H1 (cell line): ENCODE results near the gene RELL1. TPM values are rescaled to one million over a fixed set of nuclear protein-coding genes. Genes with fewer than 3 reads are reported as not detected.

Experiments used
- CTCF ChIA-PET: fragments of 300-600 bp; sonication (Branson Sonifier 250); formaldehyde crosslinking; loops from one replicate; lab custom pipeline; 2021; ENCODE audit not compliant: partially characterized antibody; lab: Charles Lee
- POLR2A ChIA-PET: fragments of 300-600 bp; sonication (Branson Sonifier 250); formaldehyde crosslinking; loops from one replicate; lab custom pipeline; 2021; ENCODE audit warnings: inconsistent platforms; ENCODE audit not compliant: partially characterized antibody; lab: Charles Lee
- DNase-seq, 2 experiments: peaks; one replicate each; pipeline versions ENCODE4 v3.0.0 to v3.0.0-alpha.2; 2010 to 2022; ENCODE audit warnings: low spot score in 2 of 2, low read depth in 1 of 2, mixed read lengths in 1 of 2
- FAIRE-seq: peaks from 2 replicates; lab custom pipeline; 2011; peaks lifted over from hg19 to GRCh38; lab: Jason Lieb, UNC
- H2AFZ ChIP-seq: 2 replicates; pipeline ENCODE4 v1.8.1; 2012; ENCODE audit warnings: low read length, inconsistent platforms
- H2AK5ac ChIP-seq: 2 replicates; pipeline ENCODE4 v1.6.1; 2013; ENCODE audit warnings: low read depth, low read length
- H2BK120ac ChIP-seq: replicated peaks from 2 replicates; pipeline ENCODE3; 2013; ENCODE audit warnings: low read depth, low read length, inconsistent platforms
- H2BK12ac ChIP-seq: 2 replicates; pipeline ENCODE4 v1.6.1; 2013; ENCODE audit warnings: low read depth, low read length
- H2BK15ac ChIP-seq: 2 replicates; pipeline ENCODE4 v1.6.1; 2013; ENCODE audit warnings: low read length
- H2BK20ac ChIP-seq: 2 replicates; pipeline ENCODE4 v1.6.1; 2013; ENCODE audit warnings: low read length
- H2BK5ac ChIP-seq: 2 replicates; pipeline ENCODE4 v1.6.1; 2013; ENCODE audit warnings: low read depth, low read length
- H3K14ac ChIP-seq: 2 replicates; pipeline ENCODE4 v1.6.1; 2013; ENCODE audit warnings: inconsistent platforms; ENCODE audit not compliant: insufficient read length
- H3K18ac ChIP-seq: 2 replicates; pipeline ENCODE4 v1.6.1; 2013; ENCODE audit warnings: low read length; ENCODE audit errors: extremely low read depth
- H3K23ac ChIP-seq: 2 replicates; pipeline ENCODE4 v1.6.1; 2013; ENCODE audit warnings: inconsistent platforms; ENCODE audit not compliant: insufficient read length
- H3K23me2 ChIP-seq: 2 replicates; pipeline ENCODE4 v1.6.1; 2013; ENCODE audit warnings: low read depth, low read length
- H3K27ac ChIP-seq: 2 replicates; pipeline ENCODE4 v1.6.1; 2011; ENCODE audit warnings: low read depth, low read length, inconsistent platforms
- H3K27me3 ChIP-seq, 4 experiments: replicated peaks in 1 of 4; 1 replicate in 1 of 4; 2 replicates in 3 of 4; pipeline versions ENCODE4 v1.6.1 to v1.8.1; 2011 to 2013; ENCODE audit warnings: low read length in 3 of 4, mild to moderate bottlenecking in 3 of 4, inconsistent platforms in 2 of 4, mixed read lengths in 2 of 4, moderate library complexity in 1 of 4; ENCODE audit not compliant: control insufficient read depth in 3 of 4, insufficient read depth in 3 of 4; ENCODE audit errors: extremely low read depth in 1 of 4
- H3K36me3 ChIP-seq, 4 experiments: 2 replicates each; pipeline versions ENCODE4 v1.6.1 to v1.8.1; 2011 to 2013; ENCODE audit warnings: mild to moderate bottlenecking in 4 of 4, low read length in 3 of 4, moderate library complexity in 2 of 4, control low read depth in 1 of 4, inconsistent platforms in 1 of 4; ENCODE audit not compliant: insufficient read depth in 4 of 4, control insufficient read depth in 2 of 4
- H3K4ac ChIP-seq: replicated peaks from 2 replicates; pipeline ENCODE3; 2013; ENCODE audit warnings: low read length, low read depth, mixed read lengths, inconsistent platforms; ENCODE audit not compliant: insufficient read length
- H3K4me1 ChIP-seq, 4 experiments: replicated peaks in 1 of 4; 1 replicate in 1 of 4; 2 replicates in 3 of 4; pipeline versions ENCODE4 v1.6.1 to v1.8.1; 2011 to 2013; ENCODE audit warnings: low read length in 3 of 4, inconsistent platforms in 2 of 4, mixed read lengths in 1 of 4; ENCODE audit not compliant: insufficient read depth in 4 of 4, control insufficient read depth in 3 of 4
- H3K4me2 ChIP-seq, 2 experiments: 2 replicates each; pipeline versions ENCODE4 v1.6.1 to v1.8.1; 2011 to 2013; ENCODE audit warnings: low read depth in 2 of 2, low read length in 2 of 2, control low read depth in 1 of 2, inconsistent platforms in 1 of 2, mild to moderate bottlenecking in 1 of 2; ENCODE audit not compliant: insufficient read depth in 1 of 2
- H3K4me3 ChIP-seq, 4 experiments: fragments of 200-600, 300-600 bp in 1 of 4; sonication (generic), shearing (Covaris generic), sonication (Bioruptor Twin) in 1 of 4; 2 replicates each; pipeline versions ENCODE4 v1.5.1 to v1.8.1; 2011 to 2016; ENCODE audit warnings: low read length in 4 of 4, low read depth in 3 of 4, control low read depth in 2 of 4, inconsistent platforms in 2 of 4, mild to moderate bottlenecking in 2 of 4, mixed read lengths in 1 of 4, moderate library complexity in 1 of 4; ENCODE audit not compliant: insufficient read depth in 2 of 4; ENCODE audit errors: extremely low read depth in 1 of 4
- H3K56ac ChIP-seq: replicated peaks from 2 replicates; pipeline ENCODE3; 2013; ENCODE audit warnings: low read depth, mild to moderate bottlenecking, mixed read lengths, low read length, inconsistent platforms; ENCODE audit not compliant: insufficient read length
- H3K79me1 ChIP-seq: 2 replicates; pipeline ENCODE4 v1.6.1; 2013; ENCODE audit warnings: low read depth, low read length, control low read depth
- H3K79me2 ChIP-seq, 2 experiments: 2 replicates each; pipeline versions ENCODE4 v1.6.1 to v1.8.1; 2012 to 2013; ENCODE audit warnings: low read length in 2 of 2, mild to moderate bottlenecking in 2 of 2, inconsistent platforms in 1 of 2; ENCODE audit not compliant: insufficient read depth in 2 of 2, control insufficient read depth in 1 of 2
- H3K9ac ChIP-seq, 4 experiments: replicated peaks in 1 of 4; 1 replicate in 1 of 4; 2 replicates in 3 of 4; pipeline versions ENCODE4 v1.6.1 to v1.8.1; 2011 to 2013; ENCODE audit warnings: low read depth in 3 of 4, low read length in 3 of 4, control low read depth in 2 of 4, mild to moderate bottlenecking in 2 of 4, moderate library complexity in 2 of 4, inconsistent platforms in 1 of 4; ENCODE audit errors: extremely low read depth in 1 of 4
- H3K9me3 ChIP-seq, 2 experiments: 2 replicates each; pipeline versions ENCODE4 v1.6.1 to v1.8.1; 2012 to 2013; ENCODE audit warnings: mild to moderate bottlenecking in 2 of 2, moderate library complexity in 2 of 2, control low read depth in 1 of 2, inconsistent platforms in 1 of 2, low read depth in 1 of 2, low read length in 1 of 2, mixed read lengths in 1 of 2; ENCODE audit not compliant: insufficient read depth in 2 of 2
- H4K20me1 ChIP-seq, 2 experiments: replicated peaks in 1 of 2; 2 replicates each; pipeline versions ENCODE3 to v1.8.1; 2011 to 2013; ENCODE audit warnings: inconsistent platforms in 2 of 2, low read length in 2 of 2, mild to moderate bottlenecking in 1 of 2; ENCODE audit not compliant: insufficient read depth in 2 of 2, control insufficient read depth in 1 of 2
- H4K5ac ChIP-seq: 2 replicates; pipeline ENCODE4 v1.6.1; 2013; ENCODE audit warnings: low read length, low read depth, mixed read lengths, inconsistent platforms; ENCODE audit not compliant: insufficient read length
- H4K8ac ChIP-seq: 2 replicates; pipeline ENCODE4 v1.8.0; 2013; ENCODE audit warnings: mild to moderate bottlenecking, moderate library complexity, low read length, inconsistent platforms; ENCODE audit not compliant: insufficient read depth; ENCODE audit errors: extremely low read depth
- H4K91ac ChIP-seq: replicated peaks from 2 replicates; pipeline ENCODE3; 2013; ENCODE audit warnings: low read length, mixed read lengths, inconsistent platforms; ENCODE audit not compliant: insufficient read length
- CHD1 ChIP-seq: IDR thresholded peaks from 2 replicates; pipeline ENCODE4 v1.6.1; 2012; ENCODE audit warnings: low read depth, low read length, improper control_type of control experiment
- SIN3A ChIP-seq, 2 experiments: IDR thresholded peaks in 1 of 2; conservative IDR thresholded peaks in 1 of 2; 2 replicates each; pipeline ENCODE4 v1.6.1; 2011 to 2012; ENCODE audit warnings: low read length in 2 of 2, improper control_type of control experiment in 1 of 2, low read depth in 1 of 2, mild to moderate bottlenecking in 1 of 2
- TAF7 ChIP-seq: optimal IDR thresholded peaks from 2 replicates; pipeline ENCODE3; 2011; ENCODE audit warnings: low read depth, mild to moderate bottlenecking, inconsistent platforms, low read length, moderate library complexity, borderline replicate concordance
- WGBS, 2 experiments: shearing (Covaris generic) in 1 of 2; methylation state at CpG; one replicate each; pipeline versions ENCODE4 v1.1.6 to v1.1.7; 2013 to 2015; ENCODE audit warnings: low lambda C conversion rate in 2 of 2, mixed read lengths in 2 of 2, inconsistent platforms in 1 of 2, low coverage in 1 of 2, missing lambda C conversion rate in 1 of 2; ENCODE audit not compliant: insufficient replicate concordance in 2 of 2, insufficient coverage in 1 of 2, insufficient read length in 1 of 2; ENCODE audit errors: extremely low coverage in 1 of 2, missing lambda C conversion rate in 1 of 2; 5-methylcytosine and 5-hydroxymethylcytosine counted together
- polyA plus RNA-seq, 7 experiments: library from polyadenylated mRNA; depleted of rRNA in 3 of 7; stranded (reverse) in 5 of 7; unstranded in 2 of 7; fragments of >200 nt in 5 of 7; fragments of 200-250 nt in 2 of 7; gene quantifications; 1 replicate in 5 of 7; 2 replicates in 1 of 7; 4 replicates in 1 of 7; pipeline versions ENCODE4 v1.2.1 to v1.2.3, GENCODE V29; 2011 to 2013; ENCODE audit warnings: missing spikeins in 2 of 7, mixed read lengths in 2 of 7
- total RNA-seq: library from RNA; stranded (reverse); fragmentation: NEBNext Ultra II Directional; extraction: Animal tissue kit (Norgen Biotek cat#: 25700); gene quantifications from 2 replicates; pipeline ENCODE4 v1.2.1, GENCODE V29; 2021

Gene RELL1
- total and polyA plus RNA-seq, 2 of the 8 experiments (the other 6 are each of a cell fraction or from before 2014, with no cell fraction given) = 2.1 to 14.1 TPM

- H2AFZ ChIP-seq = no peak overlapping the region
- WGBS, 2 experiments = 92% methylated on average over 3 of the region's 3 CpGs; no CpG with 5 or more reads in 1 of the 2 experiments
- TF ChIP-seq TAF7 (no peak), SIN3A (conservative IDR thresholded peaks at IDR 0.05 in 1 of 2, IDR thresholded peaks at IDR 0.05 in 1 of 2; ENCODE audit: low read depth in 1 of 2, low read length in 2 of 2) (no peak), CHD1 (no peak)
These were observed 70.5 kb downstream of the RELL1 start for GRCh38 chr4:37615720-37616063.

More at GRCh38 chr4:37615720-37616063, 70.5 kb downstream of the RELL1 start:
- H3K27me3 ChIP-seq = no peaks in the 10 kb centered on the region
- H3K79me2 ChIP-seq = no peaks in the 10 kb centered on the region
- H4K5ac ChIP-seq = no peak overlapping the region
- no peak overlapping the region for H2BK120ac ChIP-seq
- no peak overlapping the region for H2AK5ac ChIP-seq
- H3K4ac ChIP-seq = no peak overlapping the region
- no peak overlapping the region for H3K18ac ChIP-seq
- no peak overlapping the region for H3K4me3 ChIP-seq
- no peak overlapping the region for H4K91ac ChIP-seq
- POLR2A ChIA-PET = no interaction called here
- no peaks in the 10 kb centered on the region for H3K23me2 ChIP-seq
- H2BK15ac ChIP-seq = no peak overlapping the region
- H3K56ac ChIP-seq = no peak overlapping the region
- H3K27ac ChIP-seq = no peak overlapping the region
- H3K9me3 ChIP-seq = no peaks in the 10 kb centered on the region
- H4K20me1 ChIP-seq = no peaks in the 10 kb centered on the region
- CTCF ChIA-PET = interaction anchor here (3.2 kb wide), 1 partner anchor 12 kb away, joined by 12 read pairs; no protein-coding TSS in a partner anchor
- H3K4me1 ChIP-seq = no peaks in the 10 kb centered on the region
- no peak overlapping the region for H3K23ac ChIP-seq
- no peak for DNase-seq
- no peak overlapping the region for H2BK20ac ChIP-seq
- FAIRE-seq = no peak
- H3K9ac ChIP-seq = no peak overlapping the region
- H4K8ac ChIP-seq = no peak overlapping the region
- no peaks in the 10 kb centered on the region for H3K36me3 ChIP-seq
- H2BK5ac ChIP-seq = no peak overlapping the region
- H3K14ac ChIP-seq = no peak overlapping the region
- H3K4me2 ChIP-seq = no peak overlapping the region
- H3K79me1 ChIP-seq = no peaks in the 10 kb centered on the region
- no peak overlapping the region for H2BK12ac ChIP-seq
